Activated CD4-positive, alpha-beta T cell treated with anti-CD3 and anti-CD28 coated beads for 4 hours (primary cell): Measurements from ENCODE around the gene UBL4B.

Experiments
- DNase-seq, 2 donors: peaks; one replicate each; pipeline ENCODE4 v3.0.0-alpha.2; 2020

Gene UBL4B

GRCh38 chr1:110158261-110158660 is 46.0 kb downstream of the UBL4B start:
- no peak for DNase-seq

- DNase-seq = no peak
Observed at GRCh38 chr1:110159168-110159567, 46.9 kb downstream of the UBL4B start.

GRCh38 chr1:110160538-110161100 is 48.4 kb downstream of the UBL4B start:
- no peak for DNase-seq

GRCh38 chr1:110161165-110161564 is 48.9 kb downstream of the UBL4B start:
- no peak for DNase-seq

- no peak for DNase-seq
Observed at GRCh38 chr1:110161849-110162248, 49.6 kb downstream of the UBL4B start.
